NT2/D1 (cell line): ENCODE measurements around the gene INTS7.
"Not testable (repeated sequence)": the region's sequence is repeated elsewhere in the genome, so short reads cannot be mapped to it uniquely, and the experiment has no call there.

Source experiments
- DNase-seq: peaks from one replicate; pipeline ENCODE4 v3.0.0-alpha.2; 2011; ENCODE audit warnings: low read depth, low spot score
- H3K27me3 ChIP-seq: 2 replicates; pipeline ENCODE4 v1.6.0; 2011; ENCODE audit warnings: mild to moderate bottlenecking; ENCODE audit not compliant: insufficient read length, insufficient read depth
- H3K36me3 ChIP-seq: 2 replicates; pipeline ENCODE4 v1.6.1; 2011; ENCODE audit warnings: mild to moderate bottlenecking, low read length, mixed read lengths; ENCODE audit not compliant: insufficient read depth, insufficient read length
- H3K4me1 ChIP-seq: 2 replicates; pipeline ENCODE4 v1.5.1; 2011; ENCODE audit not compliant: insufficient read depth, insufficient read length
- H3K4me3 ChIP-seq: 2 replicates; pipeline ENCODE4 v1.5.1; 2011; ENCODE audit warnings: low read depth; ENCODE audit not compliant: insufficient read length
- H3K9ac ChIP-seq: 2 replicates; pipeline ENCODE4 v1.6.0; 2011; ENCODE audit warnings: low read depth; ENCODE audit not compliant: insufficient read length
- H3K9me3 ChIP-seq: 2 replicates; pipeline ENCODE4 v1.5.1; 2011; ENCODE audit warnings: mild to moderate bottlenecking, low read length; ENCODE audit not compliant: insufficient read depth
- SUZ12 ChIP-seq: IDR thresholded peaks from 2 replicates; pipeline ENCODE4 v1.6.1; 2011; ENCODE audit not compliant: insufficient read length, insufficient read depth; ENCODE audit errors: extremely low read depth
- YY1 ChIP-seq: IDR thresholded peaks from 2 replicates; pipeline ENCODE4 v1.6.1; 2011; ENCODE audit not compliant: insufficient read length, insufficient read depth
- ZNF274 ChIP-seq: IDR thresholded peaks from 2 replicates; pipeline ENCODE4 v1.6.1; 2011; ENCODE audit warnings: mild to moderate bottlenecking, low read depth, low read length

Gene INTS7

DNA sequence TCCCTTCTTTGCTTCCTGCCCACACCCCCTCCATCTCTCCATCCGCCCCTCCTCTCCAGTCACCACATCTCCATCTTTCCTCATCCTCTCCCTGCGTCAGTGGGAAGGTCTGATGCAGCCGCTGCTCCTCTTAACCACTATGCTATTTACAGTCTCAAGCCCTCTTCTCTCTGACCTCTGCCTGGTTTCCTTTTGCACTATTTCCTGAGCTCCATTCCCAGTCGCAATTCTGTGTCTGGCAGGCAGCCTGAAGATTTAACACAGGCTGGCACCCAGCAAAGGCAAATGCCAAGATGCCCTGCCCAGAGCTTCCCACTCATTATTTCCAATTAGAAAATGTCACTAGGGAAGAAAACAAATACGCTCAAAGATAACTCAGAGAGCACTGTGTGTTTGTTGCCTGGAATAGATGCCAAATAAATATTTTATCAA is 115.2 kb downstream of the INTS7 start:
- no peaks in the 10 kb centered on the region for H3K27me3 ChIP-seq
- no peaks in the 10 kb centered on the region for H3K9me3 ChIP-seq
- no peak for DNase-seq
- no peak overlapping the region for H3K9ac ChIP-seq
- no peaks in the 10 kb centered on the region for H3K36me3 ChIP-seq
- no peak overlapping the region for H3K4me3 ChIP-seq
- H3K4me1 ChIP-seq, result no peaks in the 10 kb centered on the region
- TF ChIP-seq ZNF274 (no peak), SUZ12 (no peak), YY1 (no peak)

GRCh38 chr1:211918843-211919414 is 116.4 kb downstream of the INTS7 start:
- H3K9ac ChIP-seq, result no peak overlapping the region
- H3K36me3 ChIP-seq, result no peaks in the 10 kb centered on the region
- DNase-seq, result no peak
- H3K4me1 ChIP-seq, result no peaks in the 10 kb centered on the region
- no peaks in the 10 kb centered on the region for H3K9me3 ChIP-seq
- H3K4me3 ChIP-seq, result no peak overlapping the region
- TF ChIP-seq YY1, result no peak
- no peak for TF ChIP-seq ZNF274
- no peaks in the 10 kb centered on the region for H3K27me3 ChIP-seq

DNA sequence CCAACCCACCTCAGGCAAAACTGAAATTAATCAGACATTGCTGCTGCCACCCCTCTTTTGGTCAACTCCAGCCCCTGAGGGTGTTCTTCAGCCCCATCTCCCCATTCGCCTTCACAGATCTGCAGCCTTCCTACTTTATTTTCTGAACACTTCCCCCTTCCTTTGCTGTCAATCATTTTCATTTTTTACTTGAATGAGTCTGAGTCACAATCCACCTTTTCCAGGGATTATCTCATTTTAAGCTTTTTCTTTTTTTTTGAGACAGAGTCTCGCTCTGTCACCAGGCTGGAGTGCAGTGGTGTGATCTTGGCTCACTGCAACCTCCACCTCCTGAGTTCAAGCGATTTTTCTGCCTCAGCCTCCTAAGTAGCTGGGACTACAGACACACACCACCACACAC is 118.9 kb downstream of the INTS7 start:
- H3K4me1 ChIP-seq, H3K36me3 ChIP-seq, H3K9me3 ChIP-seq, H3K4me3 ChIP-seq, DNase-seq, H3K27me3 ChIP-seq, H3K9ac ChIP-seq: not testable (repeated sequence)

- DNase-seq, result no peak
- Histone ChIP-seq H3K27me3 (no peaks in the 10 kb centered on the region), H3K36me3 (no peaks in the 10 kb centered on the region), H3K4me3 (no peak overlapping the region), H3K4me1 (no peaks in the 10 kb centered on the region), H3K9ac (no peak overlapping the region), H3K9me3 (0 out of 2 replicates have a peak, but pooled peaks cover under 1% of the 10 kb centered on the region)
- no peak for TF ChIP-seq ZNF274
- no peak for TF ChIP-seq SUZ12
- no peak for TF ChIP-seq YY1
Observed at GRCh38 chr1:211915924-211916323, 119.4 kb downstream of the INTS7 start.

DNA sequence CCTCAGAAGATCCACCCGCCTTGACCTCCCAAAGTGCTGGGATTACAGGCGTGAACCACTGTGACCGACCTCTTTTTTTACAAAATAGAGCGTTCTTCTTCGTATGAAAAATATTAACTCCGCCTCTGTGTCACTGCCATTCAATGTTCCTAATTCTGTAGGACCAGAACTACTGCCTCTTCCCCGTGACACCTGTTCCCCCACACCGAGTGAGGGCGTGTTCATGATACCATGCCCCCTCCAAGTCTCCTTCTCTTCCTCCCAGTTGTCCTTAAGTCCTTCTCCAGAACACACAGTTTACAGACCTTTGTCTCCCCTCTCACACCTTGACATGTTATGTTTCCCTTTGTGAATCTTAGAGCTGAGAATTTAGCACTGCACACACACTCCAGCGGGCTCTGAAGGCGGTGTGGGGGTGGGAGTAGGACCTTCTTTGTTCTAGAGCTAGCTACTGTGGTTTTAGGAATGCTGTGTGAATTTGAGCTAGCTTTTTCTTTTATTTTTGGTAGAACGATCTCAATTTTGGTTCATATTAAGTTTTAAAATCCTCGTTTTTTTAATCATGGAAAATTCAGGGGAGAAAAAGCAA is 122.4 kb downstream of the INTS7 start:
- Histone ChIP-seq H3K9me3 (peaks cover 13% of the 10 kb centered on the region; the same call in 1 of the 2 replicates), H3K27me3 (no peaks in the 10 kb centered on the region), H3K4me1 (no peaks in the 10 kb centered on the region), H3K36me3 (no peaks in the 10 kb centered on the region), H3K9ac (no peak overlapping the region), H3K4me3 (no peak overlapping the region)
- no peak for TF ChIP-seq ZNF274
- TF ChIP-seq SUZ12, result no peak
- no peak for TF ChIP-seq YY1
- DNase-seq, result no peak

DNA sequence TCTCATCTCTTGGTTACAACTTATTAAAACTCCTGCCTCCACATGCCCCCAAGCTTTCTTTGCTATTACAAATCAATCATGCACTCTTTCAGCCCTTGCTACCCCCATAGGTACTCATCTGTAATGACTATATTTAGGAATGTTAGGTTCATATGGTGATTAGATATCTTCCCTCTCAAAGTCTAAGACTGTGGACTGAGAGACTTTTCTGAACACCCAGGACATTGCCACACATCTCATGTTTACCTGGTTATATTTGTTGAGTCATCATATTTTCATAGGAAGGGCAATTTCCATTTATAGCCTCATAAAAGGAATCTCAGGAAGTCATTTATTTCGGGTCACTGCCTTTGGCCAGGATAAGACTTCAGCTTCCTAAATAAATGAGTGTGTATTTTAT is 123.3 kb downstream of the INTS7 start:
- TF ChIP-seq SUZ12 (no peak), ZNF274 (no peak), YY1 (no peak)
- Histone ChIP-seq H3K4me1 (no peaks in the 10 kb centered on the region), H3K9ac (no peak overlapping the region), H3K4me3 (no peak overlapping the region), H3K27me3 (no peaks in the 10 kb centered on the region), H3K9me3 (peaks cover 13% of the 10 kb centered on the region; the same call in 1 of the 2 replicates), H3K36me3 (no peaks in the 10 kb centered on the region)
- no peak for DNase-seq

DNA sequence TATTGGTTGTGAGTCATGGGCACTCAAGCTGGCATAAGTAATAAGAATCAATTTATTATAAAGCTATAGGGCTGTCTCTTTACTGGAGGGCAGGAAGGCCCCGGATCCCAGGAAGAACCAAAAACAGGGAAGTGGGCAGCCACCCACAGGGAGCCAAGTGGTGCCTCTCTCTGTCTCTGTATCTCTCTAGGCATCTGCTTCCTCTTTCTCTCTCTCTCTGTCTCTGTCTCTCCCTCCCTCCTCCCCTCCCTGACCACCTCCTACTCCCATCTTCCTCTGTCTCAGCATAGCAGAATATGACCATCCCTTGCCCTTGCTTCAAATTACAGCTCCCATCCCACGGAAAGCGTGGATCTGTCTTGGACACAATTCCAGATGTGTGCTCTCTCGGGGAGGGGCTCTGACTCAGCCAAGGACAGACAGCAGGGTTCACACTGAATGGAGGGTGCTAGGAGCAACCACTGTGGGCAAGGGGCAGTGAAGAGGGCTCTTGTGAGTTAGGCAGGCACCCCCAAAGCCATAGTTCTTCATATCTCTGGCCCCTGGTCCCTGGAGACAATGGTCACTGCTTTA is 124.4 kb downstream of the INTS7 start:
- Histone ChIP-seq H3K4me1 (no peaks in the 10 kb centered on the region), H3K27me3 (no peaks in the 10 kb centered on the region), H3K36me3 (no peaks in the 10 kb centered on the region), H3K9me3 (peaks cover 13% of the 10 kb centered on the region; the same call in 1 of the 2 replicates), H3K4me3 (no peak overlapping the region), H3K9ac (no peak overlapping the region)
- TF ChIP-seq ZNF274 (no peak), YY1 (no peak), SUZ12 (no peak)
- DNase-seq, result no peak
